NT2/D1 (cell line): ENCODE results near the gene FHOD1.

Source experiments
- SUZ12 ChIP-seq: IDR thresholded peaks from 2 replicates; pipeline ENCODE4 v1.6.1; 2011; ENCODE audit not compliant: insufficient read length, insufficient read depth; ENCODE audit errors: extremely low read depth
- ZNF274 ChIP-seq: IDR thresholded peaks from 2 replicates; pipeline ENCODE4 v1.6.1; 2011; ENCODE audit warnings: mild to moderate bottlenecking, low read depth, low read length

GRCh38 chr16:67184453-67184994 lies 62.8 kb downstream of the FHOD1 start:
- TF ChIP-seq SUZ12 (no peak), ZNF274 (no peak)
